GM10248 (cell line): ENCODE results near the gene PPP1R13B.

Experiments
- CTCF ChIA-PET: fragments of 300-600 bp; sonication (Branson Sonifier 250); formaldehyde crosslinking; extraction: SDS; loops from one replicate; lab custom pipeline; 2021; ENCODE audit warnings: antibody characterized with exemption; lab: Yijun Ruan, JAX
- POLR2A ChIA-PET: fragments of 350-650 bp; sonication (Branson Sonifier 250); formaldehyde crosslinking; extraction: SDS; loops from one replicate; lab custom pipeline; 2020; ENCODE audit warnings: antibody characterized with exemption; lab: Yijun Ruan, JAX
- DNase-seq: peaks from one replicate; pipeline ENCODE4 v3.0.0; 2012; ENCODE audit errors: extremely low spot score
- TF ChIP-seq, protein P1 (sequence below): IDR thresholded peaks from 2 replicates; pipeline ENCODE4 v1.5.1; 2012; ENCODE audit warnings: mild to moderate bottlenecking, low read depth; ENCODE audit errors: extremely low read depth, missing control alignments, control extremely low read depth

Gene PPP1R13B

DNA sequence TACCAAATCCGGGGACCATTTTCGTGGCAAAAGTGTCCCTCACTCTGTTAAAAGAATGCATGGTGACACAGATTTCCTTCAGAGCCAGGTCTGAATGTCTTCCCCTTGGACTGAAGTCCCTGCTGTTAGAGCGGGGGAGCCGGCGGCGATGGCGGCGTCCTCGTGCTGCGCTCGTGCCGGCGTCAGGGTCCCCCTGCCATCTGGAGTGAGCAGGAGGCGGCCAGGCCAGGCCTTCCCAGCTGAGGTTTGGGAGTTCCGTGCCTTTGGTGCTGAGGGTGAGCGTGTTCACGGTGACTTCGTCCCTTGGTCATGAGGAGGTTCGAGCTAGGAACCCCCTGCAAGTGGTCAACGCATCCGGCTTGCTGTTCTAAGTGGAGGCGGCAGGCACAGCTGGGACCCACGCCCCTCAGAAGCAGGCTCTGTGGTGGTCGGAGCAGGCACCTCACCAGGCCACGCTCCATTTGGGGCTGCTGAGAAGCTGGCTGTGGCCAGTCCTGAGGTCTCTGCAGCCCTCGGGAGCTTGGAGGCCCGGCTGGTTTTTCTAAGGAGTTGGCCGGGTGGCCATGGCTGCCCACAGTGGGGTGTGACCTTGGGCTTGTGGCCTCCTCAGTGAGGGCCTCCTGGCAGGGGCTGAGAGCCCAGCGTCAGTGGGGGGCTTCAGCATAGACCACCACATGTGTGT is 122.2 kb downstream of the PPP1R13B start:
- DNase-seq, result no peak
- ChIA-PET POLR2A (no interaction called here), CTCF (interaction anchor here (1.3 kb wide), 1 partner anchor 17 kb away, joined by 3 read pairs; no protein-coding TSS in a partner anchor)
- TF ChIP-seq, protein P1, sequence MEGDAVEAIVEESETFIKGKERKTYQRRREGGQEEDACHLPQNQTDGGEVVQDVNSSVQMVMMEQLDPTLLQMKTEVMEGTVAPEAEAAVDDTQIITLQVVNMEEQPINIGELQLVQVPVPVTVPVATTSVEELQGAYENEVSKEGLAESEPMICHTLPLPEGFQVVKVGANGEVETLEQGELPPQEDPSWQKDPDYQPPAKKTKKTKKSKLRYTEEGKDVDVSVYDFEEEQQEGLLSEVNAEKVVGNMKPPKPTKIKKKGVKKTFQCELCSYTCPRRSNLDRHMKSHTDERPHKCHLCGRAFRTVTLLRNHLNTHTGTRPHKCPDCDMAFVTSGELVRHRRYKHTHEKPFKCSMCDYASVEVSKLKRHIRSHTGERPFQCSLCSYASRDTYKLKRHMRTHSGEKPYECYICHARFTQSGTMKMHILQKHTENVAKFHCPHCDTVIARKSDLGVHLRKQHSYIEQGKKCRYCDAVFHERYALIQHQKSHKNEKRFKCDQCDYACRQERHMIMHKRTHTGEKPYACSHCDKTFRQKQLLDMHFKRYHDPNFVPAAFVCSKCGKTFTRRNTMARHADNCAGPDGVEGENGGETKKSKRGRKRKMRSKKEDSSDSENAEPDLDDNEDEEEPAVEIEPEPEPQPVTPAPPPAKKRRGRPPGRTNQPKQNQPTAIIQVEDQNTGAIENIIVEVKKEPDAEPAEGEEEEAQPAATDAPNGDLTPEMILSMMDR, result no peak

DNA sequence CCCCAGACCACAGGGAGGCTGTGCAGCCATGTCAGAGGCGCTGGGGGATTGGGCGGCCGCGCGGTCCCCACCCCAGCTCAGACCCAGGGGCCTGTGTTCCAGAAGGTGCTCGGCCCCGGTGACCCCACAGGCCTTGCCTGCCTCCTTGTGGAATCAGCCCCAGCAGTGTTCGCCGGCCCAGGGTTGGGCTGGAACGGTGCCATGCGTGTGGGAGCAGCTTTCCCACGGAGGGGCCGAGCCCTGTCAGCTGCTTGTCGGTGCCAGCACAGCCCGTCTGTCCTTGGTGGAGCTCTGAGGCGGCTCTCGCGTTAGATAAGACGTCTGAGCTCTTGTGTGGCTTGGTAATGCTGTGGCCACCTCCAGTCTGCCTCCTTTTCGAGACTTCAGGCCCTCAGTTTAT is 123.3 kb downstream of the PPP1R13B start:
- CTCF ChIA-PET, result no interaction called here
- POLR2A ChIA-PET, result no interaction called here
- DNase-seq, result no peak
- TF ChIP-seq, protein P1, result no peak

DNA sequence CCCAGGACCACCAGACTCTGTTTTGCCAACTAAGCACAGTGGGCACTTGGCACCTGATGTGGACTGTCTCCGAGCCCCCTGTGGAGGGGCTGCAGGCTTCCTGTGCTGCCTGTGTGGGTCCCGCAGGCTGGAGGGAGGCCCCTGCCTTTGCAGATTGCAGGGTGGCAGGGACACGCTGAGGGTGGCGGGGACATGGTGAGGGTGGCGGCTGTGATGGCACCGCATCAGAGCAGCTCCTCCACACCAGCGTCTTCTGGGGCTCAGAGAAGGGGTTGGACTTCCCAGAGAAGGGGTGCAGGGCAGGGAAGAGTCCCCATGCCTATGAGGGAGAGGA is 123.7 kb downstream of the PPP1R13B start:
- TF ChIP-seq, protein P1, result no peak
- POLR2A ChIA-PET, result no interaction called here
- CTCF ChIA-PET, result no interaction called here
- DNase-seq, result no peak

DNA sequence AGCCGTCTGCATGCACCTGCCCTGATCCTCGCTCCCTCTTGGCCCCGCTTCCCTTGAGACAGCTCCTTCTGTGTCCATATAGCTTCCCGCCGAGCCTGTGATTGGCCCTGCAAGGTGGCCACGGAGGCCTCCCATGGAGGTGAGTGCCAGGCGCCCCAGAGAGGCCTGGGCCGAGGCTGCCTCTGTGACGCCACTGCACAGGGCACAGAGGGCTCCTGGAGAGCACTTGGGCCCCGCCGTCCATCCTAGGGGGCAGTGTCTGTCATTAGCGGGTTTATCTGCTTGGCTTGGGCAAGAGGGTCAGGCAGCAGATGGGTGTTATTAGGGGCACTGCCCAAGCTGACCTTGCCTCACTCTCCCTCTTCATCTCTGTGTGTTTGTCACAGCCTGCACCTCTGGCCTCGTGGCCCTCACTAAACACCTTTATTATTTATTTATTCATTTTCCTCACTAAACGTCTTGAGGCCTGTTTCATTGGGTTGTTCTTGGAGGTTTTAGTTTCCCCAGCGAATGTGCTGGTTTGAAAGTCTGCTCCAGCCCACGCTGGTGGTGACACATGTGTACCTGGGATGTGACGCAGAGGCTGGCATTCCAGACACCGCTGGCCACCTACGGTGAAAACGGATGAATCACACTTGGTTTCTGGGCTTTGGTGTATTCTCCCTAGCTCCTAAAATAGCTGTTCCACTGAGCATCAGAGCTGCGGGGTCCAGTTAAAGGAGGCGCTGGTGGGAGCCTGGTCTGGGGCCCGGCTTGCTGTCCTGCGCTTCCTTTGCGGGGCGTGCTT is 125.8 kb downstream of the PPP1R13B start:
- ChIA-PET CTCF (no interaction called here), POLR2A (interaction anchor here (0.6 kb wide), 1 partner anchor 1720 kb away, joined by 3 read pairs; no protein-coding TSS in a partner anchor)
- TF ChIP-seq, protein P1, result no peak
- no peak for DNase-seq

DNA sequence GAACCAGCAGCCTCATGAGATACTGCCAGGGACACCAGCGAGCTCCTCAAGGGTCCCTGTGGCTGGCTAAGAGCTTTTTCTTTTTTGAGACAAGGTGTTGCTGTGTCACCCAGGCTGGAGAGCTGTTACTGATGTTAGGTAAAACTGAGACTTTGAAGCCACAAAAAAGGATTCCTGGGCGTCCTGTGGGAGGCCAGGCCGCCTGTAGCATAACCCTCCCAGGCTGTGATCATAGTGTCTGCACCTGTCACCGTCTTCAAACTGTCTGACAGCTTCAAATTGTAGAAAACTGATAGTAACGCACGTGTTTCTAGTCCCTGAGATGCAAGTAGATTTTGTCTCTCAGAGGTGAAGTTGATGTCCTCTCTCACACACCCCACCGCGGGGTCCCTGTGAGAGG is 127.6 kb downstream of the PPP1R13B start:
- TF ChIP-seq, protein P1, result no peak
- ChIA-PET POLR2A (no interaction called here), CTCF (interaction anchor here (1.3 kb wide), 1 partner anchor 17 kb away, joined by 3 read pairs; no protein-coding TSS in a partner anchor)
- DNase-seq, result no peak

DNA sequence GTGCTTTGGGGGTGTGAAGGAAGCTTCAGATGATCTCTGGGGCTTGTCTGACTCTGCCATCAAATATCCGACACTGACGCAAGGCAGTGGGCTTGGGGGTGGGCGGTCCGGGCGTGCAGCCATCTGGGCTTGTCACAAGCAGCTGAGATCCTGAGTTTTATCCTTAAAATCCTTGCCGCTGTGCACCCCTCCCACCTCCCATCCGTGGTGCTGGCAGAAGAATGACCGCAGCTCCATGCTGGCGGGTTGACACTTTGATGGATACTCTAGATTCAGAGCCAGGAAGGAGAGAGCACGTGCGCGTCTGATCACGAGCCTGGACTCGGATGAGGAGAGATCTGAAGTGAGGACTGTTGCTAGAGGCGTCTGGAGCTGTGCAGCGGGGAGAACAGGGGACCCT is 128.8 kb downstream of the PPP1R13B start:
- ChIA-PET POLR2A (no interaction called here), CTCF (interaction anchor here (1.1 to 1.3 kb wide), 3 partner anchors 16 to 24 kb away, joined by 3 read pairs; no protein-coding TSS in a partner anchor)
- TF ChIP-seq, protein P1, result no peak
- no peak for DNase-seq
